GM12878 (cell line): Measurements from ENCODE around the gene CD99. TPM values are rescaled to one million over a fixed set of nuclear protein-coding genes. Genes with fewer than 3 reads are reported as not detected.

Experiments used
- ATAC-seq: fragments of 200-7000 bp; cut with Tn5 transposase; 3 replicates; pipeline ENCODE4 v1.9.1; 2020; ENCODE audit warnings: mild to moderate bottlenecking, moderate library complexity
- BruUV-seq: library from RNA; stranded (reverse); fragments of 400-500 nt; replicated peaks from 2 replicates; lab custom pipeline; 2021; lab: Mats Ljungman, UMichigan
- CTCF ChIA-PET: fragments of 300-600 bp; sonication (Branson Sonifier 250); formaldehyde crosslinking; extraction: SDS; loops from one replicate; lab custom pipeline; 2021; ENCODE audit warnings: inconsistent platforms; lab: Yijun Ruan, JAX
- POLR2A ChIA-PET: fragments of 350-600 bp; formaldehyde crosslinking; extraction: SDS; loops from one replicate; lab custom pipeline; 2021; ENCODE audit warnings: inconsistent platforms; lab: Charles Lee
- RAD21 ChIA-PET: fragments of 300-600 bp; sonication (Branson Sonifier 250); formaldehyde crosslinking; loops from one replicate; lab custom pipeline; 2023; ENCODE audit warnings: antibody characterized with exemption; ENCODE audit not compliant: unreplicated experiment; lab: Charles Lee
- SMC1A ChIA-PET: fragments of 300-600 bp; sonication (Branson Sonifier 250); formaldehyde crosslinking; loops from one replicate; lab custom pipeline; 2023; ENCODE audit not compliant: unreplicated experiment, uncharacterized antibody; lab: Charles Lee
- DNase-seq: peaks from one replicate; pipeline ENCODE4 v3.0.0-alpha.2; 2011; ENCODE audit warnings: low read depth, low spot score
- FAIRE-seq: peaks from 3 replicates; lab custom pipeline; 2011; peaks lifted over from hg19 to GRCh38; lab: Jason Lieb, UNC
- H2AFZ ChIP-seq: 2 replicates; pipeline ENCODE4 v1.6.0; 2011; ENCODE audit warnings: low read depth, low read length, control low read depth; ENCODE audit not compliant: control insufficient read depth
- H3K27ac ChIP-seq: 2 replicates; pipeline ENCODE4 v1.5.1; 2011; ENCODE audit warnings: control low read depth; ENCODE audit not compliant: control insufficient read depth, insufficient read depth
- H3K27me3 ChIP-seq, 2 experiments: replicated peaks in 1 of 2; 2 replicates each; pipeline versions ENCODE4 v1.6.0 to v1.6.1; 2011; ENCODE audit warnings: low read length in 1 of 2; ENCODE audit not compliant: control insufficient read depth in 2 of 2, insufficient read depth in 2 of 2
- H3K36me3 ChIP-seq, 2 experiments: 2 replicates each; pipeline ENCODE4 v1.5.1; 2011; ENCODE audit warnings: low read length in 1 of 2; ENCODE audit not compliant: control insufficient read depth in 2 of 2, insufficient read depth in 2 of 2
- H3K4me1 ChIP-seq: 2 replicates; pipeline ENCODE4 v1.6.1; 2011; ENCODE audit warnings: mild to moderate bottlenecking, low read length, moderate library complexity, mixed read lengths; ENCODE audit not compliant: control insufficient read depth, insufficient read depth
- H3K4me2 ChIP-seq: 2 replicates; pipeline ENCODE4 v1.6.0; 2011; ENCODE audit warnings: control low read depth; ENCODE audit not compliant: control insufficient read depth, insufficient read depth
- H3K4me3 ChIP-seq: fragments of 200-600 bp; sonication (generic); 2 replicates; pipeline ENCODE4 v1.5.1; 2016
- H3K79me2 ChIP-seq: 2 replicates; pipeline ENCODE4 v1.6.0; 2011; ENCODE audit warnings: low read length; ENCODE audit not compliant: control insufficient read depth, insufficient read depth
- H3K9ac ChIP-seq: 2 replicates; pipeline ENCODE4 v1.8.0; 2011; ENCODE audit warnings: low read length, control low read depth, mixed read lengths; ENCODE audit not compliant: control insufficient read depth, insufficient read depth
- H3K9me3 ChIP-seq: replicated peaks from 3 replicates; pipeline ENCODE4 v1.5.1; 2011; ENCODE audit warnings: mild to moderate bottlenecking, low read length; ENCODE audit not compliant: control insufficient read depth, insufficient read depth
- H4K20me1 ChIP-seq: 2 replicates; pipeline ENCODE4 v1.6.0; 2011; ENCODE audit not compliant: control insufficient read depth, insufficient read depth
- CBX5 ChIP-seq: sonication (generic); IDR thresholded peaks from 2 replicates; pipeline ENCODE4 v1.6.1; 2016; ENCODE audit warnings: low read depth, moderate library complexity, mild to moderate bottlenecking, inconsistent platforms
- CREB1 ChIP-seq: IDR thresholded peaks from 2 replicates; pipeline ENCODE4 v1.6.1; 2012; ENCODE audit warnings: low read depth, mild to moderate bottlenecking, inconsistent platforms
- EP300 ChIP-seq, 2 experiments: fragments of 150-350 bp in 1 of 2; IDR thresholded peaks; 2 replicates each; pipeline ENCODE4 v1.6.1; 2011 to 2012; ENCODE audit warnings: low read depth in 2 of 2, low read length in 2 of 2, borderline replicate concordance in 1 of 2, improper control_type of control experiment in 1 of 2, inconsistent platforms in 1 of 2; ENCODE audit not compliant: control insufficient read depth in 1 of 2
- EZH2 ChIP-seq: IDR thresholded peaks from 2 replicates; pipeline ENCODE4 v1.6.1; 2012; ENCODE audit warnings: low read depth, mild to moderate bottlenecking, control low read depth, inconsistent platforms, low read length, borderline replicate concordance; ENCODE audit not compliant: control insufficient read depth
- GATAD2B ChIP-seq: fragments of 450-650 bp; conservative IDR thresholded peaks from 2 replicates; pipeline ENCODE4 v1.6.1; 2017; ENCODE audit warnings: low read depth, mild to moderate bottlenecking, moderate library complexity
- IKZF2 ChIP-seq, 2 experiments: fragments of 450-650 bp; IDR thresholded peaks; 2 replicates each; pipeline ENCODE4 v1.6.1; 2017; ENCODE audit warnings: mild to moderate bottlenecking in 2 of 2, moderate library complexity in 2 of 2
- NR2C1 ChIP-seq: fragments of 450-650 bp; IDR thresholded peaks from 2 replicates; pipeline ENCODE4 v1.6.1; 2017; ENCODE audit warnings: antibody characterized with exemption, mild to moderate bottlenecking, moderate library complexity
- PML ChIP-seq: IDR thresholded peaks from 2 replicates; pipeline ENCODE4 v1.6.1; 2012; ENCODE audit warnings: low read length, inconsistent platforms
- SIN3A ChIP-seq: IDR thresholded peaks from 2 replicates; pipeline ENCODE4 v1.6.1; 2012; ENCODE audit warnings: low read depth, low read length, improper control_type of control experiment
- SMAD1 ChIP-seq: fragments of 450-650 bp; IDR thresholded peaks from 2 replicates; pipeline ENCODE4 v1.6.1; 2018; ENCODE audit warnings: mild to moderate bottlenecking, low read depth; ENCODE audit not compliant: partially characterized antibody
- SREBF1 ChIP-seq: IDR thresholded peaks from 2 replicates; pipeline ENCODE4 v1.6.1; 2012; ENCODE audit warnings: mild to moderate bottlenecking, low read length
- SRF ChIP-seq, 2 experiments: IDR thresholded peaks; 2 replicates each; pipeline ENCODE4 v1.6.1; 2011; ENCODE audit warnings: low read depth in 2 of 2, low read length in 2 of 2, mild to moderate bottlenecking in 1 of 2, moderate library complexity in 1 of 2
- TAF1 ChIP-seq: IDR thresholded peaks from 2 replicates; pipeline ENCODE4 v1.6.1; 2011; ENCODE audit warnings: mild to moderate bottlenecking, low read depth, low read length, borderline replicate concordance
- TARDBP ChIP-seq: IDR thresholded peaks from 2 replicates; pipeline ENCODE4 v1.6.1; 2016; ENCODE audit warnings: borderline replicate concordance
- YY1 ChIP-seq: IDR thresholded peaks from 2 replicates; pipeline ENCODE4 v1.6.1; 2011; ENCODE audit warnings: low read depth, mild to moderate bottlenecking, low read length
- ZNF274 ChIP-seq: IDR thresholded peaks from one replicate; pipeline ENCODE4 v1.8.0; 2011; ENCODE audit not compliant: insufficient read length, insufficient read depth
- ZSCAN29 ChIP-seq: fragments of 450-650 bp; IDR thresholded peaks from 2 replicates; pipeline ENCODE4 v1.6.1; 2017; ENCODE audit warnings: mild to moderate bottlenecking, moderate library complexity
- WGBS: methylation state at CpG from one replicate; pipeline ENCODE4 v1.1.6; 2016; ENCODE audit warnings: low lambda C conversion rate; ENCODE audit not compliant: insufficient replicate concordance, insufficient coverage; ENCODE audit errors: missing lambda C conversion rate; 5-methylcytosine and 5-hydroxymethylcytosine counted together
- in situ Hi-C: fragments of 300-500 bp; cut with MboI; formaldehyde crosslinking; loops from 9 replicates; pipeline ENCODE4 v1.14.3; 2018; ENCODE audit warnings: mixed read lengths
- intact Hi-C: fragments of 100-400 bp; cut with micrococcal nuclease; formaldehyde crosslinking; loops from one replicate; pipeline ENCODE4 v1.14.2; 2022; ENCODE audit not compliant: unreplicated experiment
- polyA plus RNA-seq, 11 experiments: library from polyadenylated mRNA; depleted of rRNA in 4 of 11; unstranded in 6 of 11; stranded (reverse) in 5 of 11; fragments of >200 nt; fragmentation: Nextera tagmentation in 4 of 11; fragmentation: Illumina TruSeq in 1 of 11; extraction: Ambion mirVana in 4 of 11; extraction: Trizol in 1 of 11; gene quantifications; 1 replicate in 1 of 11; 2 replicates in 10 of 11; pipeline versions ENCODE4 v1.2.1 to v1.2.3, GENCODE V29; 2011 to 2016; ENCODE audit warnings: inconsistent platforms in 2 of 11, missing spikeins in 2 of 11, low read depth in 1 of 11
- total RNA-seq, 4 experiments: library from RNA; depleted of rRNA in 3 of 4; stranded (reverse); fragments of >200 nt in 3 of 4; fragmentation: Illumina TruSeq in 1 of 4; extraction: Trizol in 1 of 4; gene quantifications; 2 replicates each; pipeline versions ENCODE4 v1.2.1 to v1.2.3, GENCODE V29; 2013 to 2021
- TF ChIP-seq, protein P1 (sequence below): fragments of 450-650 bp; IDR thresholded peaks from 2 replicates; pipeline ENCODE4 v1.6.1; 2016; ENCODE audit warnings: mild to moderate bottlenecking

CD99 gene
- total and polyA plus RNA-seq, 10 of the 15 experiments (the other 5 are each of a cell fraction or from before 2014, with no cell fraction given) = 24.8 to 242 (median 158) TPM

DNA sequence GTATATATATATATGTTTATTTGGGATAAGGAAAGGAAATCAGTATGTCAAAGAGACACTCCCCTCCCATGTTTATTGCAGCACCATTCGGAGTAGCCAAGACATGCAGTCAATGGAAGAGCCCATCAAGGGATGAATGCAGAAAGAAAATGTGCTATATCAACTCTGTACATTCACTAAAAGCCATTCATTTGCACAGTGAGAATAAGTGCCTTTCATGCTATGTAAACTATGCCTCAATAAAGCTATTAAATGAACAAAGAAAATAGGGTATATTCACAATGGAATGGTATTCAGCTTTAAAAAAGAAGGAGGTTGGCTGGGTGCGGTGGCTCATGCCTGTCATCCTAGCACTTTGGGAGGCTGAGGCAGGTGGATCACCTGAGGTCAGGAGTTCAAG is 20.3 kb downstream of the CD99 start:
- TF ChIP-seq ZNF274 = no peak
- no peak for TF ChIP-seq IKZF2 (IDR thresholded peaks at IDR 0.05)
- no peak for TF ChIP-seq TARDBP
- TF ChIP-seq GATAD2B = no peak

DNA sequence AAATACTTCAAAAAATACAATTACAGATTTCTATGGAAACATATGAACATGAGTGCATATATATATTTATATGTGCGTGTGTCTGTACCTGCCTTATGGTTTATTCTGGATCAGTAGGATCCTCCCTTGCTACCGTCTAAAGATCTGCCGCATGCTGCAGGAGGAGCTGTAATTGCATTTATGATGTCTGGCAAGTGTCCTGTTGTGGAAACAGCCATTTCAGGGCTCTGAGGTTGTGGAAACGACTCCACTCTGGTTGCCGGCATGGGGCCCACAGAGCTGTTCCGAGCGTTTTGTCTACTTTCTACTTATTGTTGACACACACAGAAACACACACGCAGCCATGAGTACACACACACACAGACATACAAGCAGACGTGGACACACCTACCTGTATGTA is 21.3 kb downstream of the CD99 start:
- H3K36me3 ChIP-seq = peaks cover 0 to 12% of the 10 kb centered on the region in 2 experiments; a peak in 3 of 4 replicates
- in situ Hi-C loops = no loop called here
- intact Hi-C loops = no loop called here
- 98% methylated on average over 9 of the region's 9 CpGs for WGBS
- RAD21 ChIA-PET = no interaction called here
- TF ChIP-seq PML (no peak), CBX5 (no peak), EZH2 (no peak), SMAD1 (no peak), EP300 (IDR thresholded peaks at IDR 0.05; ENCODE audit: borderline replicate concordance in 1 of 2, control insufficient read depth in 1 of 2, low read depth in 2 of 2, low read length in 2 of 2) (no peak), SIN3A (no peak), TAF1 (no peak), SREBF1 (no peak), ZSCAN29 (no peak), YY1 (no peak), SRF (IDR thresholded peaks at IDR 0.05; ENCODE audit: low read depth in 2 of 2, low read length in 2 of 2) (no peak), NR2C1 (no peak), TARDBP (no peak), CREB1 (no peak)
- TF ChIP-seq, protein P1, sequence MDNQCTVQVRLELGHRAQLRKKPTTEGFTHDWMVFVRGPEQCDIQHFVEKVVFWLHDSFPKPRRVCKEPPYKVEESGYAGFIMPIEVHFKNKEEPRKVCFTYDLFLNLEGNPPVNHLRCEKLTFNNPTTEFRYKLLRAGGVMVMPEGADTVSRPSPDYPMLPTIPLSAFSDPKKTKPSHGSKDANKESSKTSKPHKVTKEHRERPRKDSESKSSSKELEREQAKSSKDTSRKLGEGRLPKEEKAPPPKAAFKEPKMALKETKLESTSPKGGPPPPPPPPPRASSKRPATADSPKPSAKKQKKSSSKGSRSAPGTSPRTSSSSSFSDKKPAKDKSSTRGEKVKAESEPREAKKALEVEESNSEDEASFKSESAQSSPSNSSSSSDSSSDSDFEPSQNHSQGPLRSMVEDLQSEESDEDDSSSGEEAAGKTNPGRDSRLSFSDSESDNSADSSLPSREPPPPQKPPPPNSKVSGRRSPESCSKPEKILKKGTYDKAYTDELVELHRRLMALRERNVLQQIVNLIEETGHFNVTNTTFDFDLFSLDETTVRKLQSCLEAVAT = no peak
- no peak overlapping the region for H3K27ac ChIP-seq
- DNase-seq = no peak
- FAIRE-seq = no peak
- H3K4me3 ChIP-seq = no peak overlapping the region
- H3K9me3 ChIP-seq = no peaks in the 10 kb centered on the region
- POLR2A ChIA-PET = no interaction called here
- no TSS peak for BruUV-seq
- H3K79me2 ChIP-seq = peaks cover 11% of the 10 kb centered on the region
- ATAC-seq = no peak
- H4K20me1 ChIP-seq = no peaks in the 10 kb centered on the region
- H3K9ac ChIP-seq = no peak overlapping the region
- SMC1A ChIA-PET = no interaction called here
- H3K4me2 ChIP-seq = no peak overlapping the region
- CTCF ChIA-PET = no interaction called here
- H3K27me3 ChIP-seq = no peaks in the 10 kb centered on the region
- H2AFZ ChIP-seq = no peak overlapping the region
- H3K4me1 ChIP-seq = peaks cover 26% of the 10 kb centered on the region

More for the DNA sequence above, 20.3 kb downstream of the CD99 start:
- H3K4me1 ChIP-seq = peaks cover 32% of the 10 kb centered on the region
- ChIA-PET CTCF (no interaction called here), POLR2A (no interaction called here), SMC1A (no interaction called here), RAD21 (no interaction called here)
- in situ Hi-C loops (no loop called here), intact Hi-C loops (no loop called here)
- no peak overlapping the region for H3K9ac ChIP-seq
- no peak overlapping the region for H3K4me3 ChIP-seq
- BruUV-seq = no TSS peak
- H3K4me2 ChIP-seq = no peak overlapping the region
- FAIRE-seq = no peak
- H3K79me2 ChIP-seq = peaks cover 11% of the 10 kb centered on the region
- 100% methylated on average over 2 of the region's 2 CpGs for WGBS
- H4K20me1 ChIP-seq = no peaks in the 10 kb centered on the region
- no peak overlapping the region for H3K27ac ChIP-seq
- ATAC-seq = no peak
- no peaks in the 10 kb centered on the region for H3K27me3 ChIP-seq
- H3K36me3 ChIP-seq = peaks cover 0 to 10% of the 10 kb centered on the region in 2 experiments; a peak in 3 of 4 replicates
- DNase-seq = no peak
- no peak overlapping the region for H2AFZ ChIP-seq
- H3K9me3 ChIP-seq = no peaks in the 10 kb centered on the region
